ENCODE data around the gene USP10.

Gene USP10

DNA sequence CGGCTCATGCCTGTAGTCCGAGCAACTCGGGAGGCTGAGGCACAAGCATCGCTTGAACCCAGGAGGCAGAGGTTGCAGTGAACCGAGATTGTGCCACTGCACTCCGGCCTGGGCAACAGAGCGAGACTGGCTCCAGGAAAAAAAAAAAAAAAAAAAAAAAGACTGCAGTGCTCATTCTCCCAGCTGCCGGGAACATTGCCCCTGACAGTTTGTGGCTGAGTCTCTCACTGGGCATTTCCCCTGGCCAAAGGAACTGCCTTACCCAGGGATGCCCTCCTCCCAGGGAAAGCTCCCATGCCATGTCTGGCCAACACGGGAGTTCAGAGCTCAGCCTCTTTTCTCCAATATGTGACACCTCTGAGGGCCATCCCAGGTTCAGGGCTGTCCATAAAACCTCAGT, 21.3 kb upstream of the USP10 start:
- TF ChIP-seq YY1 (IDR thresholded peaks at IDR 0.05; ENCODE audit: low read depth) (no peak), TAF1 (IDR thresholded peaks at IDR 0.05; ENCODE audit: low read depth) (no peak), TEAD4 (IDR thresholded peaks at IDR 0.05) (no peak), CEBPB (IDR thresholded peaks at IDR 0.05) (no peak), ZBTB7A (IDR thresholded peaks at IDR 0.05; ENCODE audit: low read depth) (no peak), EGR1 (IDR thresholded peaks at IDR 0.05) (no peak), FOXM1 (IDR thresholded peaks at IDR 0.05; ENCODE audit: borderline replicate concordance, low read depth) (no peak), RAD21 (IDR thresholded peaks at IDR 0.05; ENCODE audit: low read depth) (no peak), NFIC (IDR thresholded peaks at IDR 0.05) (no peak), TCF12 (IDR thresholded peaks at IDR 0.05; ENCODE audit: low read depth) (no peak), CREB1 (IDR thresholded peaks at IDR 0.05; ENCODE audit: low read depth) (no peak), EP300 (IDR thresholded peaks at IDR 0.05; ENCODE audit: borderline replicate concordance) (no peak)
- TF ChIP-seq, protein P1, sequence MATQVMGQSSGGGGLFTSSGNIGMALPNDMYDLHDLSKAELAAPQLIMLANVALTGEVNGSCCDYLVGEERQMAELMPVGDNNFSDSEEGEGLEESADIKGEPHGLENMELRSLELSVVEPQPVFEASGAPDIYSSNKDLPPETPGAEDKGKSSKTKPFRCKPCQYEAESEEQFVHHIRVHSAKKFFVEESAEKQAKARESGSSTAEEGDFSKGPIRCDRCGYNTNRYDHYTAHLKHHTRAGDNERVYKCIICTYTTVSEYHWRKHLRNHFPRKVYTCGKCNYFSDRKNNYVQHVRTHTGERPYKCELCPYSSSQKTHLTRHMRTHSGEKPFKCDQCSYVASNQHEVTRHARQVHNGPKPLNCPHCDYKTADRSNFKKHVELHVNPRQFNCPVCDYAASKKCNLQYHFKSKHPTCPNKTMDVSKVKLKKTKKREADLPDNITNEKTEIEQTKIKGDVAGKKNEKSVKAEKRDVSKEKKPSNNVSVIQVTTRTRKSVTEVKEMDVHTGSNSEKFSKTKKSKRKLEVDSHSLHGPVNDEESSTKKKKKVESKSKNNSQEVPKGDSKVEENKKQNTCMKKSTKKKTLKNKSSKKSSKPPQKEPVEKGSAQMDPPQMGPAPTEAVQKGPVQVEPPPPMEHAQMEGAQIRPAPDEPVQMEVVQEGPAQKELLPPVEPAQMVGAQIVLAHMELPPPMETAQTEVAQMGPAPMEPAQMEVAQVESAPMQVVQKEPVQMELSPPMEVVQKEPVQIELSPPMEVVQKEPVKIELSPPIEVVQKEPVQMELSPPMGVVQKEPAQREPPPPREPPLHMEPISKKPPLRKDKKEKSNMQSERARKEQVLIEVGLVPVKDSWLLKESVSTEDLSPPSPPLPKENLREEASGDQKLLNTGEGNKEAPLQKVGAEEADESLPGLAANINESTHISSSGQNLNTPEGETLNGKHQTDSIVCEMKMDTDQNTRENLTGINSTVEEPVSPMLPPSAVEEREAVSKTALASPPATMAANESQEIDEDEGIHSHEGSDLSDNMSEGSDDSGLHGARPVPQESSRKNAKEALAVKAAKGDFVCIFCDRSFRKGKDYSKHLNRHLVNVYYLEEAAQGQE (IDR thresholded peaks at IDR 0.05; ENCODE audit: low read depth) = no peak
- TF ChIP-seq, protein P2, sequence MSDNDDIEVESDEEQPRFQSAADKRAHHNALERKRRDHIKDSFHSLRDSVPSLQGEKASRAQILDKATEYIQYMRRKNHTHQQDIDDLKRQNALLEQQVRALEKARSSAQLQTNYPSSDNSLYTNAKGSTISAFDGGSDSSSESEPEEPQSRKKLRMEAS (IDR thresholded peaks at IDR 0.05) = no peak
- TF ChIP-seq, protein P3, sequence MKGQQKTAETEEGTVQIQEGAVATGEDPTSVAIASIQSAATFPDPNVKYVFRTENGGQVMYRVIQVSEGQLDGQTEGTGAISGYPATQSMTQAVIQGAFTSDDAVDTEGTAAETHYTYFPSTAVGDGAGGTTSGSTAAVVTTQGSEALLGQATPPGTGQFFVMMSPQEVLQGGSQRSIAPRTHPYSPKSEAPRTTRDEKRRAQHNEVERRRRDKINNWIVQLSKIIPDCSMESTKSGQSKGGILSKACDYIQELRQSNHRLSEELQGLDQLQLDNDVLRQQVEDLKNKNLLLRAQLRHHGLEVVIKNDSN (IDR thresholded peaks at IDR 0.05) = no peak

- no peak for TF ChIP-seq TEAD4 (IDR thresholded peaks at IDR 0.05)
- no peak for TF ChIP-seq EGR1 (IDR thresholded peaks at IDR 0.05)
- TF ChIP-seq TAF1 (IDR thresholded peaks at IDR 0.05; ENCODE audit: low read depth) = no peak
- no peak for TF ChIP-seq YY1 (IDR thresholded peaks at IDR 0.05; ENCODE audit: low read depth)
- TF ChIP-seq ZBTB7A (IDR thresholded peaks at IDR 0.05; ENCODE audit: low read depth) = no peak
- TF ChIP-seq, protein P2 (IDR thresholded peaks at IDR 0.05) = no peak
- no peak for TF ChIP-seq EP300 (IDR thresholded peaks at IDR 0.05; ENCODE audit: borderline replicate concordance)
- no peak for TF ChIP-seq RAD21 (IDR thresholded peaks at IDR 0.05; ENCODE audit: low read depth)
- TF ChIP-seq, protein P1 (IDR thresholded peaks at IDR 0.05; ENCODE audit: low read depth) = no peak
- no peak for TF ChIP-seq NFIC (IDR thresholded peaks at IDR 0.05)
- TF ChIP-seq, protein P3 (IDR thresholded peaks at IDR 0.05) = no peak
- TF ChIP-seq FOXM1 (IDR thresholded peaks at IDR 0.05; ENCODE audit: borderline replicate concordance, low read depth) = no peak
- no peak for TF ChIP-seq TCF12 (IDR thresholded peaks at IDR 0.05; ENCODE audit: low read depth)
These were observed 19.5 kb upstream of the USP10 start for GRCh38 chr16:84680165-84680842.

GRCh38 chr16:84680843-84681629, 18.8 kb upstream of the USP10 start:
- TF ChIP-seq TCF12 (IDR thresholded peaks at IDR 0.05; ENCODE audit: low read depth) (no peak), CREB1 (IDR thresholded peaks at IDR 0.05; ENCODE audit: low read depth) (no peak), NFIC (IDR thresholded peaks at IDR 0.05) (no peak), EGR1 (IDR thresholded peaks at IDR 0.05) (no peak), EP300 (IDR thresholded peaks at IDR 0.05; ENCODE audit: borderline replicate concordance) (no peak)
- TF ChIP-seq, protein P2 (IDR thresholded peaks at IDR 0.05) = no peak
- TF ChIP-seq, protein P1 (IDR thresholded peaks at IDR 0.05; ENCODE audit: low read depth) = no peak
